ENCODE results near the gene TXNRD2.

- TF ChIP-seq CTCF (IDR thresholded peaks at IDR 0.05) (no peak), POLR2A (IDR thresholded peaks at IDR 0.05) (no peak)
Measured at GRCh38 chr22:19877626-19878339, 63.8 kb downstream of the TXNRD2 start.

Data from thyroid gland (tissue), 4 donors.